Suppressor macrophage treated with lipopolysaccharide for 4 hours (primary cell): Measurements from ENCODE around the gene CHRNA3.

ENCODE experiments used
- DNase-seq: peaks from one replicate; pipeline ENCODE4 v3.0.0-alpha.2; 2020

Gene CHRNA3

GRCh38 chr15:78635346-78635745 lies 14.6 kb upstream of the CHRNA3 start:
- no peak for DNase-seq

- no peak for DNase-seq
Observed at GRCh38 chr15:78634210-78635145, 13.7 kb upstream of the CHRNA3 start.

GRCh38 chr15:78633348-78633747 lies 12.6 kb upstream of the CHRNA3 start:
- DNase-seq, result no peak

GRCh38 chr15:78630886-78631633 lies 10.3 kb upstream of the CHRNA3 start:
- DNase-seq, result no peak

- DNase-seq, result no peak
Observed at GRCh38 chr15:78629716-78630065, 8.9 kb upstream of the CHRNA3 start.

GRCh38 chr15:78629031-78629715 lies 8.4 kb upstream of the CHRNA3 start:
- no peak for DNase-seq

- DNase-seq, result no peak
Observed at GRCh38 chr15:78628227-78628626, 7.4 kb upstream of the CHRNA3 start.

- no peak for DNase-seq
Observed at GRCh38 chr15:78627348-78627747, 6.6 kb upstream of the CHRNA3 start.

GRCh38 chr15:78626381-78626995 lies 5.7 kb upstream of the CHRNA3 start:
- DNase-seq, result no peak

GRCh38 chr15:78625606-78626280 lies 4.9 kb upstream of the CHRNA3 start:
- no peak for DNase-seq

GRCh38 chr15:78624651-78625590 lies 4.1 kb upstream of the CHRNA3 start:
- DNase-seq, result no peak

- no peak for DNase-seq
Observed at GRCh38 chr15:78623786-78624497, 3.1 kb upstream of the CHRNA3 start.

- DNase-seq, result no peak
Observed at GRCh38 chr15:78621810-78622402, 1.1 kb upstream of the CHRNA3 start.

GRCh38 chr15:78620021-78620526 lies 722 bp downstream of the CHRNA3 start:
- DNase-seq, result no peak

GRCh38 chr15:78619022-78619950 lies 1.5 kb downstream of the CHRNA3 start:
- no peak for DNase-seq

- peak; percentile 92 for DNase-seq
Observed at GRCh38 chr15:78618490-78618934, 2.3 kb downstream of the CHRNA3 start.

GRCh38 chr15:78618064-78618463 lies 2.7 kb downstream of the CHRNA3 start:
- no peak for DNase-seq

- DNase-seq, result no peak
Observed at GRCh38 chr15:78617516-78617915, 3.3 kb downstream of the CHRNA3 start.

GRCh38 chr15:78617076-78617475 lies 3.7 kb downstream of the CHRNA3 start:
- DNase-seq, result peak; percentile 51
